Esophagus squamous epithelium (tissue), 5 donors: Measurements from ENCODE around the gene IL5RA. TPM values are rescaled to one million over a fixed set of nuclear protein-coding genes. Genes with fewer than 3 reads are reported as not detected.
A peak's percentile ranks its signal among the peaks of the same experiment; 100 is the strongest.

ENCODE experiments used
- DNase-seq: peaks from one replicate; lab custom pipeline; 2025; lab: John Stamatoyannopoulos, UW
- H3K27ac ChIP-seq, 4 donors: fragments of 200-600 bp; sonication (generic); one replicate each; pipeline ENCODE4 v1.5.1; 2016 to 2019; ENCODE audit warnings: mild to moderate bottlenecking in 1 of 4
- H3K27me3 ChIP-seq, 4 donors: fragments of 200-600 bp; sonication (generic); 1 replicate in 3 of 4; 2 replicates in 1 of 4; pipeline versions ENCODE4 v1.5.1 to v1.6.0; 2017 to 2021; ENCODE audit warnings: antibody characterized with exemption in 1 of 4
- H3K36me3 ChIP-seq, 3 donors: fragments of 200-600 bp; sonication (generic); one replicate each; pipeline ENCODE4 v1.5.1; 2016 to 2019
- H3K4me1 ChIP-seq, 3 donors: fragments of 200-600 bp; sonication (generic); one replicate each; pipeline ENCODE4 v1.5.1; 2017 to 2019
- H3K4me3 ChIP-seq, 4 donors: fragments of 200-600 bp; sonication (generic); 1 replicate in 3 of 4; 2 replicates in 1 of 4; pipeline ENCODE4 v1.5.1; 2016 to 2019; ENCODE audit warnings: mild to moderate bottlenecking in 2 of 4, moderate library complexity in 1 of 4
- H3K9me3 ChIP-seq, 3 donors: fragments of 200-600 bp; sonication (generic); one replicate each; pipeline ENCODE4 v1.5.1; 2016 to 2019
- POLR2A ChIP-seq, 4 donors: fragments of 450-650 bp; IDR thresholded peaks; one replicate each; pipeline ENCODE4 v1.6.1; 2017; ENCODE audit warnings: antibody characterized with exemption in 4 of 4, mild to moderate bottlenecking in 4 of 4, moderate library complexity in 3 of 4
- WGBS, 2 donors: methylation state at CpG; one replicate each; pipeline ENCODE4 v1.1.5; 2018; 5-methylcytosine and 5-hydroxymethylcytosine counted together
- intact Hi-C: fragments of 100-400 bp; cut with DNase I; formaldehyde crosslinking; loops from one replicate; pipeline ENCODE4 v1.15.0; 2022
- total RNA-seq, 4 donors: library from RNA; depleted of rRNA; stranded (reverse); fragments of >200 nt; gene quantifications; one replicate each; pipeline ENCODE4 v1.1.0, GENCODE V29; 2016
- TF ChIP-seq, protein P1 (sequence below), 6 experiments: fragments of 450-650 bp in 4 of 6; fragments of 200-600 bp in 2 of 6; sonication (generic) in 2 of 6; IDR thresholded peaks; one replicate each; pipeline ENCODE4 v1.5.1; 2016 to 2019; ENCODE audit warnings: antibody characterized with exemption in 6 of 6, mild to moderate bottlenecking in 4 of 6, moderate library complexity in 4 of 6
- donor health status: DM: yes; HTN: yes; CAD: no.

The IL5RA gene
- total RNA-seq, 4 donors from 2014 or later: 0.95 TPM; not detected in 3

- no peaks in the 10 kb centered on the region for H3K4me1 ChIP-seq
- H3K27me3 ChIP-seq: no peaks in the 10 kb centered on the region
- WGBS, 2 donors: 70 to 90% methylated on average over 6 of the region's 6 CpGs
- H3K36me3 ChIP-seq: no peaks in the 10 kb centered on the region
- H3K9me3 ChIP-seq: no peaks in the 10 kb centered on the region
- TF ChIP-seq, protein P1, sequence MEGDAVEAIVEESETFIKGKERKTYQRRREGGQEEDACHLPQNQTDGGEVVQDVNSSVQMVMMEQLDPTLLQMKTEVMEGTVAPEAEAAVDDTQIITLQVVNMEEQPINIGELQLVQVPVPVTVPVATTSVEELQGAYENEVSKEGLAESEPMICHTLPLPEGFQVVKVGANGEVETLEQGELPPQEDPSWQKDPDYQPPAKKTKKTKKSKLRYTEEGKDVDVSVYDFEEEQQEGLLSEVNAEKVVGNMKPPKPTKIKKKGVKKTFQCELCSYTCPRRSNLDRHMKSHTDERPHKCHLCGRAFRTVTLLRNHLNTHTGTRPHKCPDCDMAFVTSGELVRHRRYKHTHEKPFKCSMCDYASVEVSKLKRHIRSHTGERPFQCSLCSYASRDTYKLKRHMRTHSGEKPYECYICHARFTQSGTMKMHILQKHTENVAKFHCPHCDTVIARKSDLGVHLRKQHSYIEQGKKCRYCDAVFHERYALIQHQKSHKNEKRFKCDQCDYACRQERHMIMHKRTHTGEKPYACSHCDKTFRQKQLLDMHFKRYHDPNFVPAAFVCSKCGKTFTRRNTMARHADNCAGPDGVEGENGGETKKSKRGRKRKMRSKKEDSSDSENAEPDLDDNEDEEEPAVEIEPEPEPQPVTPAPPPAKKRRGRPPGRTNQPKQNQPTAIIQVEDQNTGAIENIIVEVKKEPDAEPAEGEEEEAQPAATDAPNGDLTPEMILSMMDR (IDR thresholded peaks at IDR 0.05): no peak
- TF ChIP-seq POLR2A (IDR thresholded peaks at IDR 0.05): no peak
- intact Hi-C loops: no loop called here
- DNase-seq: no peak
- no peak overlapping the region for H3K4me3 ChIP-seq
- no peak overlapping the region for H3K27ac ChIP-seq
Measured at GRCh38 chr3:3102751-3103150, 7.4 kb downstream of the IL5RA start.

GRCh38 chr3:3101660-3102458, 8.3 kb downstream of the IL5RA start:
- H3K4me1 ChIP-seq: no peaks in the 10 kb centered on the region
- no peaks in the 10 kb centered on the region for H3K36me3 ChIP-seq
- TF ChIP-seq, protein P1 (IDR thresholded peaks at IDR 0.05): no peak
- TF ChIP-seq POLR2A (IDR thresholded peaks at IDR 0.05): no peak
- no peak overlapping the region for H3K27ac ChIP-seq
- intact Hi-C loops: no loop called here
- H3K4me3 ChIP-seq: no peak overlapping the region
- 71 to 76% methylated on average over 6 of the region's 6 CpGs for WGBS, 2 donors
- no peak for DNase-seq
- no peaks in the 10 kb centered on the region for H3K9me3 ChIP-seq
- H3K27me3 ChIP-seq: no peaks in the 10 kb centered on the region

GRCh38 chr3:3097958-3098357, 12.2 kb downstream of the IL5RA start:
- no peak for TF ChIP-seq POLR2A (IDR thresholded peaks at IDR 0.05)
- TF ChIP-seq, protein P1 (IDR thresholded peaks at IDR 0.05): no peak
- H3K27ac ChIP-seq: peak overlapping the region in 1 of 4 donors; percentile 42
- peaks cover 0 to under 1% (median 0%) of the 10 kb centered on the region in 4 donors for H3K27me3 ChIP-seq
- H3K4me3 ChIP-seq: no peak overlapping the region
- WGBS, 2 donors: 54 to 65% methylated on average over 4 of the region's 4 CpGs
- intact Hi-C loops: no loop called here
- H3K36me3 ChIP-seq: no peaks in the 10 kb centered on the region
- no peaks in the 10 kb centered on the region for H3K4me1 ChIP-seq
- no peak for DNase-seq
- H3K9me3 ChIP-seq: no peaks in the 10 kb centered on the region

DNA sequence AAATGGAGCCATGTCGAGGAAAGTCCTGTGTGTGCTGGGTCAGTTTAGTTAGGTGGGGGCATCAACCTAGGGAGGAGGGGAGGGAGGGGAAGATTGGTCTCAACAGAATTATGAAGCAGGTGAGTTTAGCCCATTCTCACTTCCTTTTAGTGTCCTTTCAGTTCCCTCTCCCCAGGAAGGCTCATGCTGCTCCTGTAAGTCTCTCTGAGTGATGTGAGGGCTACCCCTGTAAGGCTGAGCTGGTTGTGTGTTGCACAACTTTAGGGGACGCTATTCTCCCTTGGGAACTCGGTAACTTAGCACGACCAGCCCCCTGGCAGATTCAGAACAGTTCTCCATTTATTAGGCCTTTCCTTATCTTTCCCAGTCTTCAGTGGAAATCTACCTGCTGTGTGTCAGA, 21.2 kb downstream of the IL5RA start:
- Histone ChIP-seq H3K27me3 (peaks cover 0 to 4% (median 0%) of the 10 kb centered on the region in 4 donors), H3K4me1 (no peaks in the 10 kb centered on the region), H3K9me3 (no peaks in the 10 kb centered on the region), H3K27ac (no peak overlapping the region), H3K36me3 (no peaks in the 10 kb centered on the region), H3K4me3 (no peak overlapping the region)
- intact Hi-C loops: no loop called here
- TF ChIP-seq POLR2A (IDR thresholded peaks at IDR 0.05): no peak
- TF ChIP-seq, protein P1 (IDR thresholded peaks at IDR 0.05): no peak
- no peak for DNase-seq
- 66 to 74% methylated on average over 4 of the region's 4 CpGs for WGBS, 2 donors

DNA sequence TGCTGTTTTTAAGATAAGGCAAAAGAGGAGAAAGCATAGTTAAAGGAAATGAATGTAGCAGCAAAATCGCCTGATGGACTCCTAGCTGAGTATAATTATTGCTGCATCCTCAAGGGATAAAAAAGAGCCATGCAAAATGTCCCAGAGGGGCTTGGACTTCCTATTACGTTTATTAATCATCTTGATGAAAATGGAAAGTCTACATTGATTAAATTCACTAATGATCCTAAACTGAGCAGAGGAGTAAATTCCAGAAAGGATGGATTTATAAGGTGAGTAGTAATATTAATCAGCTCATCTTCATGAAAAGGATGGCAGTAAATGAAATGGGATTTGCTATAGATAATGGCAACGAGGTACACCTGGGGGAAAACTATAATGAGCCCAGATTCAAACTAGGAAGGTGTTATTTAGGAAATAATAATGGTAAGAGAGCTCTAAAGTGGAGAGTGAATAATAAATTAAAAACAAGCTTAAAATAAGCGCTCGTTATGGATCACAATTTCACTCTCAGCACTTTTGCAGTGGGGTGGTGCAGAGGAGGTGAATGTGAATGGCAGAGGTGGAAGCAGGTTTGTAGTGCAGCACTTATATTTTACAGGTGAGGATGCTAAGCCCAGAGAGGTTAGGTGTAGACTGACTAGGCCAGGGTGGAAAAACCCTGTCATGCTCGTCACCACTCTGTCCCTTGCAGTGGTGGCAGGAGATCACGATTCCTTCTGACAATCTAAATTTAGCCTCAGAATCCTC, 22.3 kb downstream of the IL5RA start:
- Histone ChIP-seq H3K4me3 (no peak overlapping the region), H3K36me3 (no peaks in the 10 kb centered on the region), H3K9me3 (no peaks in the 10 kb centered on the region), H3K27ac (no peak overlapping the region), H3K4me1 (no peaks in the 10 kb centered on the region), H3K27me3 (peaks cover 0 to 2% (median 0%) of the 10 kb centered on the region in 4 donors)
- intact Hi-C loops: no loop called here
- DNase-seq: no peak
- TF ChIP-seq, protein P1 (IDR thresholded peaks at IDR 0.05): no peak
- TF ChIP-seq POLR2A (IDR thresholded peaks at IDR 0.05): no peak
- whole genome bisulfite sequencing, 2 donors: 61 to 68% methylated on average over 7 of the region's 7 CpGs
